Measurements from ENCODE around the gene PIEZO2. TPM values are rescaled to one million over a fixed set of nuclear protein-coding genes. Genes with fewer than 3 reads are reported as not detected.

Gene PIEZO2
- total and polyA plus RNA-seq, 2 donors (not counting 1 experiment from before 2014, with no cell fraction given), result not detected

- ChIA-PET CTCF (no interaction called here), POLR2A (no interaction called here)
- no peak overlapping the region for H3K4me2 ChIP-seq (replicated peaks; ENCODE audit: low read depth, low read length, poor library complexity, severe bottlenecking)
- H3K36me3 ChIP-seq (replicated peaks in 1 of 2; ENCODE audit: control extremely low read depth in 1 of 2, control insufficient read depth in 1 of 2, extremely low read depth in 1 of 2, insufficient read depth in 2 of 2, low read length in 1 of 2), result no peaks in the 10 kb centered on the region
- no peak overlapping the region for H3K4me3 ChIP-seq (ENCODE audit: control extremely low read depth in 1 of 5, extremely low read depth in 1 of 5, insufficient read depth in 1 of 5, low read depth in 2 of 5, low read length in 4 of 5)
- Mint-ChIP-seq H3K9me3 (ENCODE audit: insufficient read depth) (no peaks in the 10 kb centered on the region), H3K27ac (no peak overlapping the region), H3K4me3 (no peak overlapping the region), H3K27me3 (no peaks in the 10 kb centered on the region), H3K4me1 (no peaks in the 10 kb centered on the region)
- no peak overlapping the region for H3K27ac ChIP-seq (ENCODE audit: low read length in 2 of 2)
- H3K4me1 ChIP-seq (ENCODE audit: control insufficient read depth in 2 of 2, insufficient read depth in 2 of 2, low read length in 2 of 2), result no peaks in the 10 kb centered on the region
- no peak overlapping the region for H2AFZ ChIP-seq (ENCODE audit: insufficient read depth, low read depth, low read length, poor library complexity, severe bottlenecking)
- no peak overlapping the region for H3K9ac ChIP-seq (ENCODE audit: low read length)
- intact Hi-C loops (cut with micrococcal nuclease), result no loop called here
- no peaks in the 10 kb centered on the region for H3K27me3 ChIP-seq (replicated peaks in 1 of 4; ENCODE audit: control extremely low read depth in 1 of 4, control insufficient read depth in 3 of 4, insufficient read depth in 4 of 4, low read length in 3 of 4)
- no peaks in the 10 kb centered on the region for H3K79me2 ChIP-seq (ENCODE audit: control insufficient read depth, insufficient read depth, low read length)
- WGBS (ENCODE audit: insufficient coverage), result 86% methylated on average over 1 of the region's 4 CpGs
- ATAC-seq (ENCODE audit: low read depth) (no peak), DNase-seq (no peak)
- no peaks in the 10 kb centered on the region for H4K20me1 ChIP-seq (ENCODE audit: control insufficient read depth, insufficient read depth, low read length, poor library complexity, severe bottlenecking)
- TF ChIP-seq CTCF (IDR thresholded peaks at IDR 0.05) (no peak), EZH2 (IDR thresholded peaks at IDR 0.05; ENCODE audit: borderline replicate concordance, insufficient read depth, low read depth, low read length, poor library complexity, severe bottlenecking) (no peak)
- H3K9me3 ChIP-seq (ENCODE audit: control extremely low read depth in 1 of 3, control insufficient read depth in 2 of 3, insufficient read depth in 1 of 3, low read length in 2 of 3), result no peaks in the 10 kb centered on the region
Observed at GRCh38 chr18:11054497-11054896, 94.9 kb downstream of the PIEZO2 start.

- Histone ChIP-seq H3K4me1 (ENCODE audit: control insufficient read depth in 2 of 2, insufficient read depth in 2 of 2, low read length in 2 of 2) (no peaks in the 10 kb centered on the region), H3K4me3 (ENCODE audit: control extremely low read depth in 1 of 5, extremely low read depth in 1 of 5, insufficient read depth in 1 of 5, low read depth in 2 of 5, low read length in 4 of 5) (no peak overlapping the region), H3K9me3 (ENCODE audit: control extremely low read depth in 1 of 3, control insufficient read depth in 2 of 3, insufficient read depth in 1 of 3, low read length in 2 of 3) (no peaks in the 10 kb centered on the region), H3K36me3 (replicated peaks in 1 of 2; ENCODE audit: control extremely low read depth in 1 of 2, control insufficient read depth in 1 of 2, extremely low read depth in 1 of 2, insufficient read depth in 2 of 2, low read length in 1 of 2) (no peaks in the 10 kb centered on the region), H3K27ac (ENCODE audit: low read length in 2 of 2) (no peak overlapping the region), H3K9ac (ENCODE audit: low read length) (no peak overlapping the region), H4K20me1 (ENCODE audit: control insufficient read depth, insufficient read depth, low read length, poor library complexity, severe bottlenecking) (no peaks in the 10 kb centered on the region), H3K79me2 (ENCODE audit: control insufficient read depth, insufficient read depth, low read length) (no peaks in the 10 kb centered on the region), H3K4me2 (replicated peaks; ENCODE audit: low read depth, low read length, poor library complexity, severe bottlenecking) (no peak overlapping the region), H3K27me3 (replicated peaks in 1 of 4; ENCODE audit: control extremely low read depth in 1 of 4, control insufficient read depth in 3 of 4, insufficient read depth in 4 of 4, low read length in 3 of 4) (no peaks in the 10 kb centered on the region), H2AFZ (ENCODE audit: insufficient read depth, low read depth, low read length, poor library complexity, severe bottlenecking) (no peak overlapping the region)
- POLR2A ChIA-PET, result no interaction called here
- CTCF ChIA-PET, result no interaction called here
- Mint-ChIP-seq H3K4me3 (no peak overlapping the region), H3K4me1 (no peaks in the 10 kb centered on the region), H3K9me3 (ENCODE audit: insufficient read depth) (no peaks in the 10 kb centered on the region), H3K27ac (no peak overlapping the region), H3K27me3 (no peaks in the 10 kb centered on the region)
- intact Hi-C loops (cut with micrococcal nuclease), result no loop called here
- ATAC-seq (ENCODE audit: low read depth) (no peak), DNase-seq (no peak)
- no peak for TF ChIP-seq CTCF (IDR thresholded peaks at IDR 0.05)
- no peak for TF ChIP-seq EZH2 (IDR thresholded peaks at IDR 0.05; ENCODE audit: borderline replicate concordance, insufficient read depth, low read depth, low read length, poor library complexity, severe bottlenecking)
- 89% methylated on average over 1 of the region's 1 CpG for WGBS (ENCODE audit: insufficient coverage)
Observed at GRCh38 chr18:11053293-11053692, 96.1 kb downstream of the PIEZO2 start.

All from B cell (primary cell).